Hepatocyte (in vitro differentiated cells): Measurements from ENCODE around the gene ANKS1B.

Experiments
- EZH2 ChIP-seq: fragments of 200-600 bp; sonication (generic); IDR thresholded peaks from 2 replicates; pipeline ENCODE4 v1.6.1; 2016; ENCODE audit warnings: antibody characterized with exemption, mild to moderate bottlenecking, borderline replicate concordance
- EZH2phosphoT487 ChIP-seq: fragments of 200-600 bp; sonication (generic); IDR thresholded peaks from one replicate; pipeline ENCODE4 v1.6.1; 2018; ENCODE audit warnings: antibody characterized with exemption, mild to moderate bottlenecking, low read depth, moderate library complexity; ENCODE audit not compliant: unreplicated experiment, severe bottlenecking
- TF ChIP-seq, protein P1 (sequence below): fragments of 200-600 bp; sonication (generic); IDR thresholded peaks from 2 replicates; pipeline ENCODE4 v1.5.1; 2016; ENCODE audit warnings: antibody characterized with exemption, mild to moderate bottlenecking; ENCODE audit not compliant: poor library complexity

DNA sequence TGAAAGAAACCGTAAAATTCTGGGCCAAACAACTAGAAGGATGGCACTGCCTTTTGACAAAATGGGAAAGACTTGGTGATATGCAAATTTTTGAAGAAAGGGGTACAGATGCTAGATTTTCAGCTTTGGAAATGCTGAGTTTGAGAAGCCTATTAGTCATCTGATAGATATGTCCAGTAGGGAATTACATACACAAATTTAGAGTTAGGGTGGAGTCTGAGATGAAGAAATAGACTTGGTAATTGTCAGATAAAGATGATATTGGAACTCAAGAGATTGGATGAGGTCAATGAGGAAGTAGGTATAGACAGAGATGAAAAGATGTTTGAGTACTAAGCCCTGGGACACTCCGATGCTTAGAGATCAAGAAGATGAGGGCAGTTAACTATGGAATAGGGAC, 184.1 kb downstream of the ANKS1B start:
- TF ChIP-seq, protein P1, sequence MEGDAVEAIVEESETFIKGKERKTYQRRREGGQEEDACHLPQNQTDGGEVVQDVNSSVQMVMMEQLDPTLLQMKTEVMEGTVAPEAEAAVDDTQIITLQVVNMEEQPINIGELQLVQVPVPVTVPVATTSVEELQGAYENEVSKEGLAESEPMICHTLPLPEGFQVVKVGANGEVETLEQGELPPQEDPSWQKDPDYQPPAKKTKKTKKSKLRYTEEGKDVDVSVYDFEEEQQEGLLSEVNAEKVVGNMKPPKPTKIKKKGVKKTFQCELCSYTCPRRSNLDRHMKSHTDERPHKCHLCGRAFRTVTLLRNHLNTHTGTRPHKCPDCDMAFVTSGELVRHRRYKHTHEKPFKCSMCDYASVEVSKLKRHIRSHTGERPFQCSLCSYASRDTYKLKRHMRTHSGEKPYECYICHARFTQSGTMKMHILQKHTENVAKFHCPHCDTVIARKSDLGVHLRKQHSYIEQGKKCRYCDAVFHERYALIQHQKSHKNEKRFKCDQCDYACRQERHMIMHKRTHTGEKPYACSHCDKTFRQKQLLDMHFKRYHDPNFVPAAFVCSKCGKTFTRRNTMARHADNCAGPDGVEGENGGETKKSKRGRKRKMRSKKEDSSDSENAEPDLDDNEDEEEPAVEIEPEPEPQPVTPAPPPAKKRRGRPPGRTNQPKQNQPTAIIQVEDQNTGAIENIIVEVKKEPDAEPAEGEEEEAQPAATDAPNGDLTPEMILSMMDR, result no peak
- no peak for TF ChIP-seq EZH2phosphoT487
- TF ChIP-seq EZH2, result no peak
